ENCODE data around the gene ENTPD3. TPM values are rescaled to one million over a fixed set of nuclear protein-coding genes. Genes with fewer than 3 reads are reported as not detected.

Gene ENTPD3
- not detected in 2 replicates for total RNA-seq (2014; rRNA removed; shearing (Covaris generic); ENCODE audit: low replicate concordance)

DNA sequence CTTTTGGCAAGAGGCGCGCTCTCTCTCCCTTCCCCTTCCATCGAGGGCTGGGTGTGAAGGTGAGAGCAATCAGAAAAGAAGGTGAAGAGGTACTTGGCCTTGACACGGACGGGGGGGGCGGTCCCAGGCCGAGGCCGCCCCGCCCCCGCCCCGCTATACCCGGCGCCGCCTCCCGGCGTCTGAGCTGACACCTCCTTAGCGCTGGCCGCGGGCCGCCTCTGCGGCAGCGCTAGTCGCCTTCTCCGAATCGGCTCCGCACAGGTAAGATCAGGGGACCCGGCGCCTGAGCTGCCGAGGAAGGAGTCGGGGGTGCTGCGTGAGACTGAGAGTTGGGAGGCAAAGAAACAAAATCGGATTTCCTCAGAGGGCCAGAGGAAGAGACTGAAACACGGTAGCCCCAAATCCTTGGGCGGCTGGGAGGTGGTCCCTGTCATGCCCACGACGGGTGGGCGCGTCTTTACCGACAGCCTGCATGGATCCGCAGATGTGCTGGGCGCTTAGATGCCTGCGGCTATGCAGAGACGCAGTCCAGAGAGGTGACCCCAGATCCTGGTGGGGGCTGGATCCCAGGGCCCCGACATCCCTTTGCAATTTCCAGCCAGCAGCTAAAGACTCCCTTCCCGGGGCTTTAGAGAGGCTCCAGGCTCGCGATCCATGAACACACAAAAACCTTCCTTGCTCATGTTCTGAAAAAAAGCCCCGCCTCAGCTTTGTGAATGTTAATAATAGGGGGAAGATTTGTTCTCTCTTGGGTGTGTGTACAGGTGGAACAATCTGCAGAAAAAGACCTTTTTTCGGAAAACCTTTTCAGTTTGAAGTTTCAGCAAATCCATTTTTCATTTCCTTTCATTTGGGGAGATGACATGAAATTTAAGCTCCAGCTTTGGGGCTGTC, at the start of gene ENTPD3:
TSS of gene ENTPD3 (plus strand) at position 184 of the 894 bp plus-strand sequence. CDS start 874 bp downstream, outside the sequence.
- H3K4me3 ChIP-seq, result no peak within 1 kb of the TSS
- no peak for DNase-seq
- no peaks in the 10 kb centered on the region for H3K27me3 ChIP-seq
- H3K36me3 ChIP-seq, result no peaks in the 10 kb centered on the region
- H3K9me3 ChIP-seq, result no peaks in the 10 kb centered on the region

- Histone ChIP-seq H3K27me3 (no peaks in the 10 kb centered on the region), H3K4me3 (no peak overlapping the region), H3K9me3 (no peaks in the 10 kb centered on the region), H3K36me3 (no peaks in the 10 kb centered on the region)
- DNase-seq, result no peak
Observed at GRCh38 chr3:40339871-40340270, 47.1 kb upstream of the ENTPD3 start.

- no peak overlapping the region for H3K4me3 ChIP-seq
- no peaks in the 10 kb centered on the region for H3K27me3 ChIP-seq
- H3K36me3 ChIP-seq, result no peaks in the 10 kb centered on the region
- no peaks in the 10 kb centered on the region for H3K9me3 ChIP-seq
- no peak for DNase-seq
Observed at GRCh38 chr3:40340541-40341170, 46.3 kb upstream of the ENTPD3 start.

DNA sequence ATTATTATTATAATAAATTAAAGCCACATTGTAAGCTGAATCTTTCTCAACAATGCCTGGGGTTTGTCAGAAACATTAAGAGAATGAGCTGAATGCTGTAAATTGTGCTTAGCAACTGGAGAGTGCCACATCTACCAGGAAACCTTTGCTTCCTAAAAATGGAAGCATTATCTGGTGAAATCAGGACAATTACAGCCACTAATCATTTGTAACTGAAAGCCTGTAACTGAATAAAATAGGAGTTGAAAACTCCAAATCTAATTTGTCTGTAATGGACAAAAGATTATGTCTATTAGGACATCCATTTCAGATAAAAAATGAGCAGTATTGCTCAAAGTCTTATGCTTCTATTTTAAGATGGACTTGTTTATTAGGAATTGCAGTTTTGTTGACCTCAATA, 45.3 kb upstream of the ENTPD3 start:
- DNase-seq, result no peak
- no peaks in the 10 kb centered on the region for H3K9me3 ChIP-seq
- no peaks in the 10 kb centered on the region for H3K36me3 ChIP-seq
- no peak overlapping the region for H3K4me3 ChIP-seq
- no peaks in the 10 kb centered on the region for H3K27me3 ChIP-seq

DNA sequence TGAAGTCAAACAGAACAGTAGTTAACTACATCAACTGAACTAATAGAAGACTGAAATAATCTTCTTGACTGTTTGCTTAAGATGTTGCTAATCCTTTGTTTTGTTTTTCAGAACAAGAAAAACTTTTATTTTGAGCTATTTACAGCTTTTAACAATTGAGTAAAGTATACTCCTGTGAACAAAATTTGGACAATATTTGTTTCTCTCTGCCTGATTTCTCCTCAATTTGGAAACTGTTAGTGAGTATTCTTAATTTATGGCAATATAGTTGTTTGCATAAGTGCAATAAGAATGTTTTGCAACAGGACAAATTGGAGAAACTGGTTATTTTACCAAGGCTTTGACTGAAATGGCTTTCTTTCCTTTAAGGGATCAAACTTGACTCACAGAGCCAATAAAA, 36.5 kb upstream of the ENTPD3 start:
- no peak for DNase-seq
- H3K4me3 ChIP-seq, result no peak overlapping the region
- H3K36me3 ChIP-seq, result no peaks in the 10 kb centered on the region
- H3K9me3 ChIP-seq, result no peaks in the 10 kb centered on the region
- no peaks in the 10 kb centered on the region for H3K27me3 ChIP-seq

DNA sequence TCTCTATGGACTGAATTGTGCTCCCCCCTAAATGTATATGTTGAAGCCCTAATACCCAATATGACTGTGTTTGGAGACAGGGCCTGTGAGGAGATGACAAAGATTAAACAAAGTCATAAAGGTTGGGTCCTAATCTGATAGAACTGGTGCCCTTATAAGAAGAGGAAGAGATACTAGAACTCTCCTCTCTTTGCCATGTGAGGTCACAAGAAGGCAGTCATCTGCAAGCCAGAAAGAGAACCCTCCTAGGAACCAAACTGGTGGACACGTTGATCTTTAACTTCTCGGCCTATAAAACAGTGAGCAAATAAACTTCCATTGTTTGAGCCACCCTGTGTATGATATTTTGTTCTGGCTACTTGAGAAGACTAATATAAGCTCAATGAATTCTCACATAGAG, 31.6 kb upstream of the ENTPD3 start:
- H3K9me3 ChIP-seq, result no peaks in the 10 kb centered on the region
- H3K4me3 ChIP-seq, result no peak overlapping the region
- no peak for DNase-seq
- no peaks in the 10 kb centered on the region for H3K36me3 ChIP-seq
- no peaks in the 10 kb centered on the region for H3K27me3 ChIP-seq

DNA sequence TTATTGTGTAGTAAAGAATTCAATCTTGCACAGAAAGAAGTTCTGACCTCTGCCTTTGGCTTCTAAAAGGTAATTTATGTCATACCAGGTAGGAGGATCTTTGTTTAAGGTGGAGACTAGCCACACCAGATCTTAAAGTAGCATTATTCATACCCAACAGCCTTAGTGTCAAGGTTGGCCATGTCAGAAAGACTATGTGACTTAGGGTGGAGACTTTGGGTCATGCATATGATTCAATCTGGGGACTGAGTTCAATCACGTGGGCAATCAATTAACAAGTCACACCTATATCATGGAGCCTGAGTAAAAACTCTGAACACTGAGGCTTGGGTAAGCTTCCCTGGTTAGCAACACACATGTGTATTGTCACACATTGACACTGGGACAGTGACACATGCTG, 28.5 kb upstream of the ENTPD3 start:
- H3K9me3 ChIP-seq, result no peaks in the 10 kb centered on the region
- H3K36me3 ChIP-seq, result no peaks in the 10 kb centered on the region
- no peaks in the 10 kb centered on the region for H3K27me3 ChIP-seq
- DNase-seq, result no peak
- H3K4me3 ChIP-seq, result no peak overlapping the region

- DNase-seq, result no peak
- Histone ChIP-seq H3K36me3 (no peaks in the 10 kb centered on the region), H3K9me3 (no peaks in the 10 kb centered on the region), H3K27me3 (no peaks in the 10 kb centered on the region), H3K4me3 (no peak overlapping the region)
Observed at GRCh38 chr3:40363674-40364073, 23.3 kb upstream of the ENTPD3 start.

DNA sequence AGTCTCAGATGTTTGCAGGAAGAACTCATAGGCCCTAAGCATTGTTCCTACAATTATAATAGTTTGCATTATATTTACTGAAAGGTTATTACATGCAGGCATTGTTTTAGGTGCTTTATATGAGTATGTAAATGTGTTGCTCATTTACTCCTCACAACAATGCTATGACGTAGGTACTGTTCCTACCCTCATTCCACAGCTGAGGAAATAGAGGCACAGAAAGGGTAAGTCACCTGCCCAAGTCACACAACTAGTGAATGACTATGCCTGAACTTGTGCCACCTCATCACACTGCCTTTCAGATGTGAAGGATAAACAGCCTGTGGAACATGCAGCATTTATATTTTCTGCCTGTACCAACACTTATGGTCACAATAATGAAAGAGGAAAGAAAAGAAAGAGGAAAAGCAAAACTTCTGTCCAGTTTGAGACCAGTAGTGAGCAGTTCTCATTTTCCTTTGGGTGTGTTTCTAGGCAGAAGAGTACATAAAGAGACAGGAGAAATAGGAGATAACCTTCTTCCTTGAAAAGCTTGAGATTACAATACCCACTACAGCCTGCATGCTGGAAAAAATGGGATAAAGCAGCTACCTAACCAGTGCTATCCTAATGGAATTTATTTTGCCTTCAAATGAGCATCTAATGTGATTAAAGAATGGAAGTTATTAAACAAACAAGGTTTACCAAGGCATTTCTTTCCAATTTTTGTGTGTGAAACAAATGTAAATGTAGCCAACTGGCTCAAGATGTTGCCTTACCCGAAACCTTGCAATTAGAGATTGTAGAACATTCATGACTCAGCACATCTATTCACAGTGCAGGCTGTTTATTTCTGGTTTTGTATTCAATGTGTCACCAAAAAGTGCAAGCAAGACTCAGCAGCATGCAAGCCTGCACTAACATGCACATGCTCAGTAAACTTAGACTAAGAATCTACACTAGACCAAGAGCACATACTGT, 20.5 kb upstream of the ENTPD3 start:
- Histone ChIP-seq H3K27me3 (no peaks in the 10 kb centered on the region), H3K9me3 (no peaks in the 10 kb centered on the region), H3K4me3 (no peak overlapping the region), H3K36me3 (no peaks in the 10 kb centered on the region)
- no peak for DNase-seq

GRCh38 chr3:40369716-40370115, 17.3 kb upstream of the ENTPD3 start:
- H3K27me3 ChIP-seq, result no peaks in the 10 kb centered on the region
- no peak overlapping the region for H3K4me3 ChIP-seq
- no peak for DNase-seq

DNA sequence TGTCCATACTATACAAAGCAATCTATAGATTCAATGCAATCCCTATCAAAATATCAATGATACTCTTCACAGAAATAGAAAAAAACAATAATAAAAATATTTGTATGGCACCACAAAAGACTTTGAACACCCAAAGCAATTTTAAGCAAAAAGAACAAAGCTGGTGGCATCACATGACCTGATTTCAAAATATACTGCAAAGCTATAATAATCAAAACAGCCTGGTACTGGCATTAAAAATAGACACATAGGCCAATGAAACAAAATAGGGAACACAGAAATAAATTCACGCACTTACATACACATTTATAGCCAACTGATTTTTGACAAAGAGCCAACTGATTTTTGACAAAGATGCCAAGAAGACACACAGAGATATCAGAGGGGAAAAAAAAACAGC, 9.2 kb upstream of the ENTPD3 start:
- H3K27me3 ChIP-seq, result no peaks in the 10 kb centered on the region
- H3K9me3 ChIP-seq, result no peaks in the 10 kb centered on the region
- H3K4me3 ChIP-seq, result no peak overlapping the region
- DNase-seq, result no peak
- no peaks in the 10 kb centered on the region for H3K36me3 ChIP-seq

More at GRCh38 chr3:40369716-40370115, 17.3 kb upstream of the ENTPD3 start:
- no peaks in the 10 kb centered on the region for H3K36me3 ChIP-seq
- H3K9me3 ChIP-seq, result no peaks in the 10 kb centered on the region

- Histone ChIP-seq H3K36me3 (no peaks in the 10 kb centered on the region), H3K4me3 (no peak overlapping the region), H3K9me3 (no peaks in the 10 kb centered on the region), H3K27me3 (no peaks in the 10 kb centered on the region)
- no peak for DNase-seq
Observed at GRCh38 chr3:40379674-40380306, 7.2 kb upstream of the ENTPD3 start.

- no peak for DNase-seq
- H3K36me3 ChIP-seq, result no peaks in the 10 kb centered on the region
- H3K4me3 ChIP-seq, result no peak overlapping the region
- H3K27me3 ChIP-seq, result no peaks in the 10 kb centered on the region
- H3K9me3 ChIP-seq, result no peaks in the 10 kb centered on the region
Observed at GRCh38 chr3:40381904-40382616, 4.9 kb upstream of the ENTPD3 start.

- no peaks in the 10 kb centered on the region for H3K36me3 ChIP-seq
Observed at GRCh38 chr3:40382617-40382979, 4.4 kb upstream of the ENTPD3 start.

DNA sequence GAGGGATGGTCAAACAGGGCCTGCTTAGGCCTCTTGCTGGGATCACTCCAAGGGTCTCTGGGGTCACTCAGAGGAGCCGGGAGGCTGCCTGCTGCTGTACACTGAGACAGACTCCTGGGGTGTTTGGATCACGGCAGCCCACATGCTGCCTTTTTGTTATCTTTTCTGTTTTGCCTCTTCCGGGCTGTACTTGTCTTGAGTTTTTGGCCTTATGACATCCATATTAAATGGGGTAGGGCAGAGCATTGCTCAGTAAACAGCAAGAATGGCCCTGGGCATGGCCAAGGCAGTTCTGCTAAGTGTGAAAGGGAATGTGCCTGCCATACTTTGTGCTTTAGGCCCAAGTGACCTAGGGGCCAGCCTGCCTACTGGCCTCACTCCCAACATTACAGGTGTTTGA, 771 bp upstream of the ENTPD3 start:
- no peak for DNase-seq
- Histone ChIP-seq H3K4me3 (no peak overlapping the region), H3K36me3 (no peaks in the 10 kb centered on the region), H3K9me3 (no peaks in the 10 kb centered on the region), H3K27me3 (no peaks in the 10 kb centered on the region)

More at GRCh38 chr3:40382617-40382979, 4.4 kb upstream of the ENTPD3 start:
- Histone ChIP-seq H3K4me3 (no peak overlapping the region), H3K9me3 (no peaks in the 10 kb centered on the region), H3K27me3 (no peaks in the 10 kb centered on the region)
- DNase-seq, result no peak

DNA sequence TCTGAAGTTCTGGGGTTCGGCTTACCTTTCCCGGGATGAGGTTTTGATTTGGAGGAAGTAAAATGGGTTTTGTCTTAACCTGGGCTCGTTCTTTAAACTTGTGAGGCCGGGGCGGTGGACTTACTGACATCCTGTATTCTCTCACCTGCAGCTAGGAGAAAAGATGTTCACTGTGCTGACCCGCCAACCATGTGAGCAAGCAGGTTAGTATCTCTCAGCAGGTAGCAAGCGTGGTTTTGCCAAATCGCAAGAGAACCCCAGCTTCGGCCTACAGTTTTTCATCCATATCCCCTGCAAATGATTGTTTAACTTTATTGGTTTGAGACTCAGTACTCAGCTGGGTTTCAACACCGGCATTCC, 891 bp downstream of the ENTPD3 start:
- H3K4me3 ChIP-seq, result no peak overlapping the region
- H3K27me3 ChIP-seq, result no peaks in the 10 kb centered on the region
- no peaks in the 10 kb centered on the region for H3K36me3 ChIP-seq
- no peaks in the 10 kb centered on the region for H3K9me3 ChIP-seq
- no peak for DNase-seq

Data from MG63 (cell line).